Neural cell (in vitro differentiated cells): Measurements from ENCODE around the gene PC. TPM values are rescaled to one million over a fixed set of nuclear protein-coding genes. Genes with fewer than 3 reads are reported as not detected.

ENCODE experiments used
- H2AFZ ChIP-seq: fragments of 200-600, 300-800 bp; sonication (generic), shearing (Covaris generic); 2 replicates; pipeline ENCODE4 v1.6.0; 2014; ENCODE audit warnings: low read depth, mild to moderate bottlenecking, antibody characterized with exemption, low read length, moderate library complexity
- H3F3A ChIP-seq: fragments of 200-600 bp; shearing (Covaris generic); 2 replicates; pipeline ENCODE4 v1.6.1; 2016; ENCODE audit warnings: mild to moderate bottlenecking, moderate library complexity, mixed read lengths, antibody characterized with exemption, low read length; ENCODE audit not compliant: insufficient read depth, poor library complexity, severe bottlenecking
- H3K27ac ChIP-seq: fragments of 200-600, 300-800 bp; sonication (generic), shearing (Covaris generic); 2 replicates; pipeline ENCODE4 v1.5.1; 2014; ENCODE audit warnings: mild to moderate bottlenecking, low read length, moderate library complexity
- H3K27me3 ChIP-seq: fragments of 300-800, 200-600 bp; sonication (generic), shearing (Covaris generic); 2 replicates; pipeline ENCODE4 v1.6.0; 2014; ENCODE audit warnings: mild to moderate bottlenecking, low read depth, low read length, moderate library complexity; ENCODE audit not compliant: insufficient read depth
- H3K36me3 ChIP-seq: fragments of 300-800, 200-600 bp; sonication (generic), shearing (Covaris generic); 2 replicates; pipeline ENCODE4 v1.5.1; 2014; ENCODE audit warnings: mild to moderate bottlenecking, antibody characterized with exemption, low read length, moderate library complexity; ENCODE audit not compliant: insufficient read depth
- H3K4me2 ChIP-seq: fragments of 300-800, 200-600 bp; sonication (generic), shearing (Covaris generic); 2 replicates; pipeline ENCODE4 v1.6.0; 2014; ENCODE audit warnings: mild to moderate bottlenecking, low read length
- H3K4me3 ChIP-seq: fragments of 300-800, 200-600 bp; sonication (generic), shearing (Covaris generic); 2 replicates; pipeline ENCODE4 v1.5.1; 2014; ENCODE audit warnings: mild to moderate bottlenecking, low read length, moderate library complexity
- H3K79me2 ChIP-seq: fragments of 200-600 bp; shearing (Covaris generic); replicated peaks from 2 replicates; pipeline ENCODE4 v1.6.0; 2014; ENCODE audit warnings: mild to moderate bottlenecking, low read length, moderate library complexity; ENCODE audit not compliant: insufficient read depth
- H3K9ac ChIP-seq: fragments of 300-800, 200-600 bp; sonication (generic), shearing (Covaris generic); 2 replicates; pipeline ENCODE4 v1.6.1; 2016; ENCODE audit warnings: mild to moderate bottlenecking, low read length, mixed read lengths
- H3K9me2 ChIP-seq: fragments of 200-600 bp; shearing (Covaris generic); 2 replicates; pipeline ENCODE4 v1.6.1; 2016; ENCODE audit warnings: mild to moderate bottlenecking, low read length, mixed read lengths; ENCODE audit not compliant: insufficient read depth
- H3K9me3 ChIP-seq: fragments of 200-600, 300-800 bp; sonication (generic), shearing (Covaris generic); 2 replicates; pipeline ENCODE4 v1.6.1; 2016; ENCODE audit warnings: mild to moderate bottlenecking, mixed run types, low read length, moderate library complexity, mixed read lengths
- H4K20me1 ChIP-seq: fragments of 200-600 bp; shearing (Covaris generic); 2 replicates; pipeline ENCODE4 v1.6.1; 2016; ENCODE audit warnings: mild to moderate bottlenecking, mixed run types; ENCODE audit not compliant: insufficient read depth
- EP300 ChIP-seq: fragments of 450-650 bp; conservative IDR thresholded peaks from 2 replicates; pipeline ENCODE4 v1.6.1; 2014; ENCODE audit warnings: antibody characterized with exemption, mild to moderate bottlenecking, moderate library complexity; ENCODE audit not compliant: poor library complexity, severe bottlenecking
- EZH2 ChIP-seq: fragments of 200-600, 300-800 bp; shearing (Covaris generic), sonication (generic); IDR thresholded peaks from 2 replicates; pipeline ENCODE4 v1.6.1; 2014; ENCODE audit warnings: antibody characterized with exemption, low read length, borderline replicate concordance, mild to moderate bottlenecking; ENCODE audit not compliant: insufficient read depth, poor library complexity, severe bottlenecking
- MXI1 ChIP-seq: fragments of 450-650 bp; conservative IDR thresholded peaks from 2 replicates; pipeline ENCODE4 v1.6.1; 2014; ENCODE audit warnings: antibody characterized with exemption, mild to moderate bottlenecking; ENCODE audit not compliant: poor library complexity, severe bottlenecking
- POLR2AphosphoS5 ChIP-seq: IDR thresholded peaks from 2 replicates; pipeline ENCODE4 v1.6.1; 2012
- RAD21 ChIP-seq: fragments of 450-650 bp; conservative IDR thresholded peaks from 2 replicates; pipeline ENCODE4 v1.6.1; 2014; ENCODE audit warnings: antibody characterized with exemption, mild to moderate bottlenecking, moderate library complexity
- REST ChIP-seq: IDR thresholded peaks from 2 replicates; pipeline ENCODE4 v1.6.1; 2012; ENCODE audit warnings: borderline replicate concordance
- SMC3 ChIP-seq: fragments of 450-650 bp; conservative IDR thresholded peaks from 2 replicates; pipeline ENCODE4 v1.6.1; 2014; ENCODE audit warnings: antibody characterized with exemption, mild to moderate bottlenecking, moderate library complexity; ENCODE audit not compliant: poor library complexity
- TAF1 ChIP-seq: IDR thresholded peaks from 2 replicates; pipeline ENCODE4 v1.6.1; 2012; ENCODE audit warnings: low read depth
- polyA plus RNA-seq: library from polyadenylated mRNA; depleted of rRNA; stranded (reverse); fragments of >200 nt; gene quantifications from 2 replicates; pipeline ENCODE4 v1.2.3, GENCODE V29; 2014
- TF ChIP-seq, protein P1 (sequence below): fragments of 450-650 bp; IDR thresholded peaks from 2 replicates; pipeline ENCODE4 v1.5.1; 2014; ENCODE audit warnings: antibody characterized with exemption, mild to moderate bottlenecking, moderate library complexity; ENCODE audit not compliant: poor library complexity, severe bottlenecking

The PC gene
- polyA plus RNA-seq, 1 donor from 2014 or later = 8.9 TPM

GRCh38 chr11:66983275-66983924, 25.2 kb upstream of the PC start:
- H3K9ac ChIP-seq = no peak overlapping the region
- H3K9me2 ChIP-seq = no peaks in the 10 kb centered on the region
- no peaks in the 10 kb centered on the region for H3K9me3 ChIP-seq
- TF ChIP-seq REST = no peak
- no peak for TF ChIP-seq TAF1
- TF ChIP-seq RAD21 = no peak
- TF ChIP-seq EP300 = no peak
- no peak for TF ChIP-seq SMC3
- no peak for TF ChIP-seq MXI1
- TF ChIP-seq POLR2AphosphoS5 = no peak
- TF ChIP-seq EZH2 = no peak
- TF ChIP-seq, protein P1, sequence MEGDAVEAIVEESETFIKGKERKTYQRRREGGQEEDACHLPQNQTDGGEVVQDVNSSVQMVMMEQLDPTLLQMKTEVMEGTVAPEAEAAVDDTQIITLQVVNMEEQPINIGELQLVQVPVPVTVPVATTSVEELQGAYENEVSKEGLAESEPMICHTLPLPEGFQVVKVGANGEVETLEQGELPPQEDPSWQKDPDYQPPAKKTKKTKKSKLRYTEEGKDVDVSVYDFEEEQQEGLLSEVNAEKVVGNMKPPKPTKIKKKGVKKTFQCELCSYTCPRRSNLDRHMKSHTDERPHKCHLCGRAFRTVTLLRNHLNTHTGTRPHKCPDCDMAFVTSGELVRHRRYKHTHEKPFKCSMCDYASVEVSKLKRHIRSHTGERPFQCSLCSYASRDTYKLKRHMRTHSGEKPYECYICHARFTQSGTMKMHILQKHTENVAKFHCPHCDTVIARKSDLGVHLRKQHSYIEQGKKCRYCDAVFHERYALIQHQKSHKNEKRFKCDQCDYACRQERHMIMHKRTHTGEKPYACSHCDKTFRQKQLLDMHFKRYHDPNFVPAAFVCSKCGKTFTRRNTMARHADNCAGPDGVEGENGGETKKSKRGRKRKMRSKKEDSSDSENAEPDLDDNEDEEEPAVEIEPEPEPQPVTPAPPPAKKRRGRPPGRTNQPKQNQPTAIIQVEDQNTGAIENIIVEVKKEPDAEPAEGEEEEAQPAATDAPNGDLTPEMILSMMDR = no peak
- H3F3A ChIP-seq = no peaks in the 10 kb centered on the region
- H3K36me3 ChIP-seq = no peaks in the 10 kb centered on the region
- H3K27ac ChIP-seq = no peak overlapping the region
- H4K20me1 ChIP-seq = no peaks in the 10 kb centered on the region
- H3K79me2 ChIP-seq = no peaks in the 10 kb centered on the region
- H2AFZ ChIP-seq = no peak overlapping the region
- no peaks in the 10 kb centered on the region for H3K27me3 ChIP-seq
- H3K4me2 ChIP-seq = no peak overlapping the region
- no peak overlapping the region for H3K4me3 ChIP-seq

DNA sequence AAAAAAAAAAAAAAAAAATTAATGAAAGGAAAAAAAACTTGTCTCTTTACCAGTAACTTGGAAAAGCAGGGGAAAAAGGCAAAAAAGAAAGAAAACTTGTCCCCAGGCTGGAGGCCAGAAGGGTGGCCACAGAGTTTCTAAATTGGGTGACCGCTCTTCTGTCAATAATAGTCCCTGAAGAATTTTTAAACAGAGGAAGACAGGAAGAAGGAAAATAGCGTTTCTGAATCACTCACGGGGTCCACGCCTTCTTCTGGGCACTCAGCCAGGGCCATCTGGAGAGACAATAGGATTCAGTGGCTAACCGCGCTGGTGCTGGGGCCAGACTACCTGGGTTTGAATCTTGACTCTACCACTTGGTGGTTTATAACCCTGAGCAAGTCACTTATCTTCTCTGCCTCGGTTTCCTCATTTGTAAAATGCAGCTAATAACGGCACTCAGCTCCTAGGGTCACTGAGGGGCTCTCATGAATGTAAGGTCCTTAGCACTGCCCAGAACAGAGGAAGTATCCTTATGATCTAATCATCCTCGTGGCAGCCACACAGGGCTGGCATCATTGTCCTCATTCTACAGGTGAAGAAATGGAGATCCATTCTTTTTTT, 23.9 kb upstream of the PC start:
- Histone ChIP-seq H4K20me1 (no peaks in the 10 kb centered on the region), H3F3A (no peaks in the 10 kb centered on the region), H3K9me3 (no peaks in the 10 kb centered on the region), H3K79me2 (no peaks in the 10 kb centered on the region), H3K9me2 (no peaks in the 10 kb centered on the region), H3K27me3 (no peaks in the 10 kb centered on the region), H3K4me2 (no peak overlapping the region), H2AFZ (no peak overlapping the region), H3K36me3 (no peaks in the 10 kb centered on the region), H3K9ac (no peak overlapping the region), H3K4me3 (no peak overlapping the region), H3K27ac (no peak overlapping the region)
- TF ChIP-seq REST (no peak), EZH2 (no peak), MXI1 (no peak), EP300 (no peak), TAF1 (no peak), SMC3 (no peak), RAD21 (no peak)
- TF ChIP-seq, protein P1 = no peak
